Measurements from ENCODE around the gene HGFAC. TPM values are rescaled to one million over a fixed set of nuclear protein-coding genes. Genes with fewer than 3 reads are reported as not detected.

The HGFAC gene
- total RNA-seq, 1 experiment from 2014 or later, result 0.37 TPM

GRCh38 chr4:3423406-3423805, 18.4 kb upstream of the HGFAC start:
- Mint-ChIP-seq H3K4me3 (no peak overlapping the region), H3K27ac (no peak overlapping the region), H3K9me3 (no peaks in the 10 kb centered on the region), H3K36me3 (ENCODE audit: insufficient read depth in 1 of 3, low read depth in 3 of 3) (peaks cover 0 to 6% (median 3%) of the 10 kb centered on the region in 3 experiments; a peak in 3 of 7 replicates), H3K27me3 (ENCODE audit: low read depth) (no peaks in the 10 kb centered on the region), H3K4me1 (peaks cover 4 to 11% of the 10 kb centered on the region in 2 experiments; a peak in 3 of 4 replicates)
- no peaks in the 10 kb centered on the region for H3K9me3 ChIP-seq (ENCODE audit: control insufficient read depth, low read depth, low read length)
- no peak overlapping the region for H3K56ac ChIP-seq (ENCODE audit: insufficient read length, low read depth, low read length)
- H4K91ac ChIP-seq (ENCODE audit: insufficient read length, low read depth, low read length), result no peak overlapping the region
- H2BK5ac ChIP-seq (ENCODE audit: insufficient read length, low read length), result no peak overlapping the region
- no peaks in the 10 kb centered on the region for H3K79me1 ChIP-seq (ENCODE audit: insufficient read depth, low read depth, low read length, poor library complexity, severe bottlenecking)
- H2BK120ac ChIP-seq (ENCODE audit: low read depth, low read length, poor library complexity, severe bottlenecking), result no peak overlapping the region
- H2AFZ ChIP-seq (ENCODE audit: low read length), result no peak overlapping the region
- H3K9ac ChIP-seq (ENCODE audit: extremely low read depth, insufficient read length, low read length), result no peak overlapping the region
- H3K27ac ChIP-seq (ENCODE audit: insufficient read length, low read depth, low read length), result no peak overlapping the region
- no peaks in the 10 kb centered on the region for H4K20me1 ChIP-seq (ENCODE audit: control insufficient read depth, insufficient read depth, insufficient read length)
- no peak overlapping the region for H2AK5ac ChIP-seq (ENCODE audit: insufficient read length, low read length)
- H3K27me3 ChIP-seq (ENCODE audit: insufficient read depth, low read length), result no peaks in the 10 kb centered on the region
- H3K14ac ChIP-seq (ENCODE audit: insufficient read depth, low read length), result no peak overlapping the region; the same call in 1 of the 2 replicates
- no peak overlapping the region for H3K23ac ChIP-seq (ENCODE audit: insufficient read length, low read depth, low read length)
- no peaks in the 10 kb centered on the region for H3K4me1 ChIP-seq (ENCODE audit: insufficient read depth, low read length)
- H4K5ac ChIP-seq (ENCODE audit: insufficient read length, low read depth, low read length), result no peak overlapping the region
- WGBS (ENCODE audit: extremely low coverage, insufficient read length, low lambda C conversion rate), result no CpG with 5 or more reads among the region's 16 CpGs
- H4K8ac ChIP-seq (replicated peaks; ENCODE audit: insufficient read length, low read depth, low read length), result no peak overlapping the region
- no peaks in the 10 kb centered on the region for H3K23me2 ChIP-seq (ENCODE audit: insufficient read length, low read depth, low read length, poor library complexity, severe bottlenecking)
- no peak overlapping the region for H2BK15ac ChIP-seq (ENCODE audit: low read depth, low read length)
- H2BK20ac ChIP-seq (ENCODE audit: low read depth, low read length, poor library complexity, severe bottlenecking), result no peak overlapping the region
- H3K18ac ChIP-seq (ENCODE audit: insufficient read length, low read depth, low read length), result no peak overlapping the region
- no peak overlapping the region for H3K4ac ChIP-seq (ENCODE audit: low read depth, low read length)
- TF ChIP-seq CTCF (conservative IDR thresholded peaks at IDR 0.05), result no peak
- no peak overlapping the region for H3T11ph ChIP-seq (ENCODE audit: low read length)
- H3K4me2 ChIP-seq (ENCODE audit: insufficient read depth, insufficient read length, low read length), result no peak overlapping the region
- no peaks in the 10 kb centered on the region for H3K79me2 ChIP-seq (ENCODE audit: insufficient read depth, low read length)
- no peak for DNase-seq
- no peak overlapping the region for H2BK12ac ChIP-seq (ENCODE audit: insufficient read length, low read depth, low read length)

All from H9 (cell line).